Measurements from ENCODE around the gene IGFL3.

Gene IGFL3

GRCh38 chr19:46076031-46076880 is 48.2 kb downstream of the IGFL3 start:
- DNase-seq: no peak

DNA sequence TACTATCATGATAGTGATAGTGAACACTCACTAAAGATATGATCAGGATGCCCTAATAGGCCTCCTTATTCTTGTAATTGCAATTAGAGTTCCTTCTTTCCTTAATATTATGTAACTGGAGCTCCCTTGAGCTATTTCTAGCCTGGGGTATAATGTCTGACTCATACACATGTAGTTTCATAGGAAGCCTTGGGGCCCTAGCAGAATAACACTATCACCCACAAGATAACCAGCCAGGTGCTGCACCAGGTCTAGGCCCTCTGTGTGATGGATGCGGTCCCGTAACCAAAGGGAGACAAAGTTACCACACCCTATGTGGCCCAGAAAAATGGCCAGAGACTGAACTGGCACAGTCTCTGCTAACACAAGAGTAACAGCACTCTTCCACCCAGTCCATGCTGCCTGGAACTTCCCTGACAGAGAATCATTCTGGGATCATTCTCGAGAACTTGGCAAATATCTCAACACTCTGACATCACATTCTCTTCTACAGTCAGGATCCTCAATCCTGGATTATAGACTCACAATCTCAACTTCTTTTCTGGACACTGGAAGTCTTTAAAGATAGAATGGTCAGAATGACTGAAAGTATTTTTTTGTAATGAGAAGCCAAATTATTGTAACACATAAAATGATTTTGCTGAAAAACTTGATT is 51.1 kb downstream of the IGFL3 start:
- DNase-seq: no peak

All from stimulated activated naive CD4-positive, alpha-beta T cell treated with Interleukin-2 at 50 U/mL for 16 hours (primary cell).